ENCODE results near the gene RALGAPA2.

Gene RALGAPA2

GRCh38 chr20:20720158-20720557, 7.7 kb upstream of the RALGAPA2 start:
- no peak for DNase-seq

- DNase-seq, result no peak
Measured at GRCh38 chr20:20719411-20719810, 7.0 kb upstream of the RALGAPA2 start.

- no peak for DNase-seq
Measured at GRCh38 chr20:20713244-20713765, 861 bp upstream of the RALGAPA2 start.

- no peak for DNase-seq
Measured at GRCh38 chr20:20712004-20712473, 405 bp downstream of the RALGAPA2 start.

GRCh38 chr20:20711413-20711812, 1.0 kb downstream of the RALGAPA2 start:
- DNase-seq, result no peak

- DNase-seq, result no peak
Measured at GRCh38 chr20:20710443-20711315, 1.8 kb downstream of the RALGAPA2 start.

GRCh38 chr20:20709887-20710286, 2.6 kb downstream of the RALGAPA2 start:
- no peak for DNase-seq

GRCh38 chr20:20706285-20706684, 6.2 kb downstream of the RALGAPA2 start:
- no peak for DNase-seq

GRCh38 chr20:20702330-20703245, 9.9 kb downstream of the RALGAPA2 start:
- no peak for DNase-seq

- DNase-seq, result no peak
Measured at GRCh38 chr20:20699917-20700316, 12.5 kb downstream of the RALGAPA2 start.

GRCh38 chr20:20699144-20699543, 13.3 kb downstream of the RALGAPA2 start:
- no peak for DNase-seq

- DNase-seq, result no peak
Measured at GRCh38 chr20:20697325-20697845, 15.1 kb downstream of the RALGAPA2 start.

GRCh38 chr20:20695250-20695816, 17.1 kb downstream of the RALGAPA2 start:
- no peak for DNase-seq

- no peak for DNase-seq
Measured at GRCh38 chr20:20694591-20694990, 17.9 kb downstream of the RALGAPA2 start.

- DNase-seq, result no peak
Measured at GRCh38 chr20:20692587-20692986, 19.9 kb downstream of the RALGAPA2 start.

- DNase-seq, result no peak
Measured at GRCh38 chr20:20691477-20692235, 20.8 kb downstream of the RALGAPA2 start.

GRCh38 chr20:20690676-20691476, 21.6 kb downstream of the RALGAPA2 start:
- no peak for DNase-seq

- DNase-seq, result no peak
Measured at GRCh38 chr20:20687319-20687718, 25.1 kb downstream of the RALGAPA2 start.

- DNase-seq, result no peak
Measured at GRCh38 chr20:20685635-20686034, 26.8 kb downstream of the RALGAPA2 start.

- DNase-seq, result no peak
Measured at GRCh38 chr20:20683481-20684321, 28.7 kb downstream of the RALGAPA2 start.

Data from left hindlimb (tissue), 1 donor.